Astrocyte (in vitro differentiated cells and primary cell): ENCODE data around the gene RAD51B. TPM values are rescaled to one million over a fixed set of nuclear protein-coding genes. Genes with fewer than 3 reads are reported as not detected.

ENCODE experiments used
- DNase-seq: peaks from one replicate; pipeline ENCODE4 v3.0.0-alpha.2; 2010; ENCODE audit warnings: low read depth
- FAIRE-seq: peaks from 2 replicates; lab custom pipeline; 2011; peaks lifted over from hg19 to GRCh38; lab: Jason Lieb, UNC
- H2AFZ ChIP-seq: 2 replicates; pipeline ENCODE4 v1.6.0; 2012; ENCODE audit warnings: low read depth, low read length, inconsistent platforms
- H3K27ac ChIP-seq: 2 replicates; pipeline ENCODE4 v1.5.1; 2011; ENCODE audit warnings: low read depth, low read length, inconsistent platforms
- H3K27me3 ChIP-seq: 2 replicates; pipeline ENCODE4 v1.6.0; 2011; ENCODE audit warnings: low read length, inconsistent platforms; ENCODE audit not compliant: insufficient read depth
- H3K36me3 ChIP-seq: 2 replicates; pipeline ENCODE4 v1.5.1; 2011; ENCODE audit warnings: low read length, inconsistent platforms; ENCODE audit not compliant: insufficient read depth
- H3K4me1 ChIP-seq: 2 replicates; pipeline ENCODE4 v1.5.1; 2011; ENCODE audit warnings: low read length, inconsistent platforms; ENCODE audit not compliant: insufficient read depth
- H3K4me2 ChIP-seq: 2 replicates; pipeline ENCODE4 v1.6.0; 2012; ENCODE audit warnings: low read length, inconsistent platforms
- H3K4me3 ChIP-seq: 2 replicates; pipeline ENCODE4 v1.5.1; 2011; ENCODE audit warnings: low read depth, mild to moderate bottlenecking, low read length, inconsistent platforms; ENCODE audit not compliant: insufficient read depth
- H3K79me2 ChIP-seq: 2 replicates; pipeline ENCODE4 v1.6.0; 2012; ENCODE audit warnings: mild to moderate bottlenecking, low read length, inconsistent platforms; ENCODE audit not compliant: insufficient read depth
- H3K9ac ChIP-seq: 2 replicates; pipeline ENCODE4 v1.6.0; 2012; ENCODE audit warnings: mild to moderate bottlenecking, low read length, inconsistent platforms
- H3K9me3 ChIP-seq: 2 replicates; pipeline ENCODE4 v1.5.1; 2012; ENCODE audit warnings: low read depth, mild to moderate bottlenecking, low read length, inconsistent platforms; ENCODE audit not compliant: insufficient read depth
- H4K20me1 ChIP-seq: 2 replicates; pipeline ENCODE4 v1.6.0; 2012; ENCODE audit warnings: low read length, inconsistent platforms; ENCODE audit not compliant: insufficient read depth
- H3K27ac Mint-ChIP-seq: one replicate; pipeline ENCODE4 v1.8.0; 2021; ENCODE audit warnings: mild to moderate bottlenecking, mixed read lengths; ENCODE audit not compliant: unreplicated experiment
- H3K27me3 Mint-ChIP-seq: one replicate; pipeline ENCODE4 v1.8.0; 2021; ENCODE audit warnings: low read depth, mixed read lengths; ENCODE audit not compliant: unreplicated experiment
- H3K36me3 Mint-ChIP-seq: one replicate; pipeline ENCODE4 v1.8.0; 2021; ENCODE audit warnings: low read depth, mixed read lengths; ENCODE audit not compliant: unreplicated experiment
- H3K4me1 Mint-ChIP-seq: one replicate; pipeline ENCODE4 v1.8.0; 2021; ENCODE audit warnings: low read depth, mixed read lengths; ENCODE audit not compliant: unreplicated experiment
- H3K4me3 Mint-ChIP-seq: one replicate; pipeline ENCODE4 v1.8.0; 2021; ENCODE audit warnings: mild to moderate bottlenecking, moderate library complexity, mixed read lengths; ENCODE audit not compliant: unreplicated experiment
- H3K9me3 Mint-ChIP-seq: one replicate; pipeline ENCODE4 v1.8.0; 2021; ENCODE audit warnings: mild to moderate bottlenecking, mixed read lengths; ENCODE audit not compliant: unreplicated experiment
- CTCF ChIP-seq: IDR thresholded peaks from 2 replicates; pipeline ENCODE4 v1.5.1; 2011; ENCODE audit warnings: low read depth, mild to moderate bottlenecking, inconsistent platforms, low read length, moderate library complexity; ENCODE audit not compliant: insufficient read depth
- EZH2 ChIP-seq: IDR thresholded peaks from 2 replicates; pipeline ENCODE4 v1.6.1; 2012; ENCODE audit warnings: mild to moderate bottlenecking, low read length, inconsistent platforms; ENCODE audit not compliant: insufficient read depth
- total RNA-seq: library from RNA; stranded (reverse); gene quantifications from 2 replicates; pipeline ENCODE4 v1.2.1, GENCODE V29; 2021

RAD51B gene
- total RNA-seq, 1 donor from 2014 or later: 10.8 TPM

GRCh38 chr14:68032154-68032553 is 212.6 kb downstream of the RAD51B start:
- no peaks in the 10 kb centered on the region for H3K9me3 ChIP-seq
- H3K79me2 ChIP-seq: no peaks in the 10 kb centered on the region
- Mint-ChIP-seq H3K27me3 (no peaks in the 10 kb centered on the region), H3K4me3 (no peak overlapping the region), H3K27ac (no peak overlapping the region), H3K4me1 (peaks cover 14% of the 10 kb centered on the region), H3K9me3 (peaks cover 7% of the 10 kb centered on the region), H3K36me3 (peaks cover 1% of the 10 kb centered on the region)
- no peaks in the 10 kb centered on the region for H4K20me1 ChIP-seq
- no peaks in the 10 kb centered on the region for H3K4me1 ChIP-seq
- H3K4me3 ChIP-seq: no peak overlapping the region
- H2AFZ ChIP-seq: no peak overlapping the region
- TF ChIP-seq CTCF: no peak
- TF ChIP-seq EZH2: no peak
- no peak for FAIRE-seq
- H3K27ac ChIP-seq: no peak overlapping the region
- H3K36me3 ChIP-seq: no peaks in the 10 kb centered on the region
- no peak overlapping the region for H3K4me2 ChIP-seq
- H3K27me3 ChIP-seq: no peaks in the 10 kb centered on the region
- no peak for DNase-seq
- no peak overlapping the region for H3K9ac ChIP-seq

GRCh38 chr14:68033336-68033932 is 213.9 kb downstream of the RAD51B start:
- Histone ChIP-seq H3K27me3 (no peaks in the 10 kb centered on the region), H3K4me3 (no peak overlapping the region), H2AFZ (no peak overlapping the region), H3K9me3 (no peaks in the 10 kb centered on the region), H4K20me1 (no peaks in the 10 kb centered on the region), H3K36me3 (no peaks in the 10 kb centered on the region), H3K27ac (no peak overlapping the region), H3K4me2 (no peak overlapping the region), H3K4me1 (no peaks in the 10 kb centered on the region), H3K9ac (no peak overlapping the region), H3K79me2 (no peaks in the 10 kb centered on the region)
- TF ChIP-seq EZH2: no peak
- TF ChIP-seq CTCF: no peak
- Mint-ChIP-seq H3K27me3 (no peaks in the 10 kb centered on the region), H3K9me3 (peaks cover 7% of the 10 kb centered on the region), H3K4me3 (no peak overlapping the region), H3K4me1 (peaks cover 6% of the 10 kb centered on the region), H3K27ac (no peak overlapping the region), H3K36me3 (peaks cover 1% of the 10 kb centered on the region)
- DNase-seq (peak; percentile 54), FAIRE-seq (no peak)

- Histone ChIP-seq H3K4me3 (no peak overlapping the region), H3K27me3 (no peaks in the 10 kb centered on the region), H3K79me2 (no peaks in the 10 kb centered on the region), H3K27ac (no peak overlapping the region), H2AFZ (no peak overlapping the region), H4K20me1 (no peaks in the 10 kb centered on the region), H3K9me3 (no peaks in the 10 kb centered on the region), H3K4me2 (no peak overlapping the region), H3K4me1 (no peaks in the 10 kb centered on the region), H3K9ac (no peak overlapping the region), H3K36me3 (no peaks in the 10 kb centered on the region)
- no peak overlapping the region for H3K4me3 Mint-ChIP-seq
- DNase-seq (no peak), FAIRE-seq (no peak)
- H3K27me3 Mint-ChIP-seq: no peaks in the 10 kb centered on the region
- H3K27ac Mint-ChIP-seq: no peak overlapping the region
- no peak for TF ChIP-seq CTCF
- H3K4me1 Mint-ChIP-seq: peaks cover 6% of the 10 kb centered on the region
- peaks cover 3% of the 10 kb centered on the region for H3K9me3 Mint-ChIP-seq
- peaks cover 1% of the 10 kb centered on the region for H3K36me3 Mint-ChIP-seq
These were observed 215.3 kb downstream of the RAD51B start for GRCh38 chr14:68034896-68035295.
